Measurements from ENCODE around the gene TCF4. TPM values are rescaled to one million over a fixed set of nuclear protein-coding genes. Genes with fewer than 3 reads are reported as not detected.

The TCF4 gene
- polyA plus RNA-seq, 1 donor (not counting 4 experiments of a cell fraction or from before 2014, with no cell fraction given): 9.7 TPM

DNA sequence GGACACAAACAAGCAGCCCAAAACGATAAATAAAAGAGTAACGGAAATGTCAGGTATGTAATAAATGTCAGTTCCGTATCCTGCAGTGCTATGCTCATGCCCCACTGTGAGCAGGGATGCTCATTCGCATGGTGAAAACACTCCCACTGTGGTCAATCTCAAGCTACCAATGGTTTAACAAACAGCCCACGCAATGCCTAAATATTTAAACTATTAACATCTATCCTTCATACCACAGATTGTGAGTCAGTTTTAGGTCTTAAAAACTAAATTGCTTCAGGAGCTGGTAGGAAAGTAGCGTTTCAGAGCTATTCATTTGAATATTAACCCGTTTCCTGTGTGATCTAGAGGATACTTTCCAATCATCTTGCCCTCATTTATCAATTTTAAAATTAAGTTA is 207.4 kb downstream of the TCF4 start:
- Histone ChIP-seq H3K4me3 (ENCODE audit: control insufficient read depth in 2 of 3, extremely low read depth in 1 of 3, insufficient read depth in 2 of 3, low read depth in 1 of 3, low read length in 3 of 3) (no peak overlapping the region), H3K79me2 (ENCODE audit: control insufficient read depth, insufficient read depth, low read length) (no peaks in the 10 kb centered on the region), H3K4me1 (ENCODE audit: control insufficient read depth, extremely low read depth, insufficient read depth, low read length) (no peaks in the 10 kb centered on the region), H4K20me1 (ENCODE audit: control insufficient read depth, extremely low read depth, insufficient read depth, low read length) (no peaks in the 10 kb centered on the region), H3K4me2 (ENCODE audit: control insufficient read depth, extremely low read depth, insufficient read depth, low read depth, low read length) (no peak overlapping the region), H3K9me3 (ENCODE audit: control insufficient read depth, low read depth, low read length) (no peaks in the 10 kb centered on the region), H3K27me3 (ENCODE audit: control insufficient read depth, extremely low read depth, insufficient read depth, low read length) (no peaks in the 10 kb centered on the region), H3K36me3 (ENCODE audit: control insufficient read depth in 2 of 2, extremely low read depth in 1 of 2, insufficient read depth in 2 of 2, low read length in 2 of 2) (no peaks in the 10 kb centered on the region), H3K9me1 (ENCODE audit: control insufficient read depth, extremely low read depth, insufficient read depth, low read length) (no peaks in the 10 kb centered on the region), H3K27ac (ENCODE audit: control insufficient read depth, insufficient read depth, low read length) (no peak overlapping the region), H2AFZ (ENCODE audit: control insufficient read depth, low read length) (no peak overlapping the region), H3K9ac (ENCODE audit: control insufficient read depth, extremely low read depth, insufficient read depth, low read length) (no peak overlapping the region)
- DNase-seq (ENCODE audit: low read depth, low spot score): no peak
- dilution Hi-C loops (cut with MboI; ENCODE audit: extremely low pct_ligation_motif_present, low sequenced_read_pairs): no loop called here
- TF ChIP-seq CTCF (optimal IDR thresholded peaks at IDR 0.05 in 1 of 3, IDR thresholded peaks at IDR 0.05 in 1 of 3, conservative IDR thresholded peaks at IDR 0.05 in 1 of 3; ENCODE audit: extremely low read depth in 1 of 3, insufficient read depth in 2 of 3, low read length in 3 of 3) (no peak), EZH2 (IDR thresholded peaks at IDR 0.05; ENCODE audit: low read length) (no peak)
- no peak for FAIRE-seq

DNA sequence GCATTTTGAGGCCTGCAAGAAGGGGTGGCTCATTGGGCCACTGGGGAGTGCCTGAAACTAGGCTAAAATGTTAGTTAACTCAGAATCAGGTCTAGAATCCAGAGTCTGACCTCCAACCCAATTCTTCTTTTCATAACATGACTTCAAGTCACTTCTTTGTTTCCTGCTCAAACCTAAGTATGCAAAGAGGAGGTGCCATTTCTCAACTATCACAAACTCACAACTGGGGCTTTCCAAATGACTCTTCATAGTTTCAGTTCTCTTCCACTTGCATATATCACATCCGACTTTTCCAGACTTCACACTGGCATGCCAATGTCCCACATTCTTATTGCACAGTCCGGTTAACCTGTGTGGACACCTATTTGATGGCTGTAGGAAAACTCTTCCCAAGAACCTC is 211.6 kb downstream of the TCF4 start:
- no peak for TF ChIP-seq CTCF (optimal IDR thresholded peaks at IDR 0.05 in 1 of 3, IDR thresholded peaks at IDR 0.05 in 1 of 3, conservative IDR thresholded peaks at IDR 0.05 in 1 of 3; ENCODE audit: extremely low read depth in 1 of 3, insufficient read depth in 2 of 3, low read length in 3 of 3)
- TF ChIP-seq EZH2 (IDR thresholded peaks at IDR 0.05; ENCODE audit: low read length): no peak
- Histone ChIP-seq H3K9me1 (ENCODE audit: control insufficient read depth, extremely low read depth, insufficient read depth, low read length) (no peaks in the 10 kb centered on the region), H3K9me3 (ENCODE audit: control insufficient read depth, low read depth, low read length) (no peaks in the 10 kb centered on the region), H3K36me3 (ENCODE audit: control insufficient read depth in 2 of 2, extremely low read depth in 1 of 2, insufficient read depth in 2 of 2, low read length in 2 of 2) (no peaks in the 10 kb centered on the region), H4K20me1 (ENCODE audit: control insufficient read depth, extremely low read depth, insufficient read depth, low read length) (no peaks in the 10 kb centered on the region), H2AFZ (ENCODE audit: control insufficient read depth, low read length) (no peak overlapping the region), H3K9ac (ENCODE audit: control insufficient read depth, extremely low read depth, insufficient read depth, low read length) (no peak overlapping the region), H3K27me3 (ENCODE audit: control insufficient read depth, extremely low read depth, insufficient read depth, low read length) (no peaks in the 10 kb centered on the region), H3K4me3 (ENCODE audit: control insufficient read depth in 2 of 3, extremely low read depth in 1 of 3, insufficient read depth in 2 of 3, low read depth in 1 of 3, low read length in 3 of 3) (no peak overlapping the region), H3K4me2 (ENCODE audit: control insufficient read depth, extremely low read depth, insufficient read depth, low read depth, low read length) (no peak overlapping the region), H3K4me1 (ENCODE audit: control insufficient read depth, extremely low read depth, insufficient read depth, low read length) (no peaks in the 10 kb centered on the region), H3K27ac (ENCODE audit: control insufficient read depth, insufficient read depth, low read length) (no peak overlapping the region), H3K79me2 (ENCODE audit: control insufficient read depth, insufficient read depth, low read length) (no peaks in the 10 kb centered on the region)
- FAIRE-seq (no peak), DNase-seq (ENCODE audit: low read depth, low spot score) (no peak)
- dilution Hi-C loops (cut with MboI; ENCODE audit: extremely low pct_ligation_motif_present, low sequenced_read_pairs): no loop called here

Measured in keratinocyte (primary cell).